Mesothelial cell of epicardium (in vitro differentiated cells): Measurements from ENCODE around the gene LRRC8C. TPM values are rescaled to one million over a fixed set of nuclear protein-coding genes. Genes with fewer than 3 reads are reported as not detected.

Experiments
- DNase-seq, 2 experiments: peaks; one replicate each; pipeline ENCODE4 v3.0.0; 2021; ENCODE audit warnings: low spot score in 2 of 2; ENCODE audit not compliant: unreplicated experiment in 2 of 2
- H3K27ac Mint-ChIP-seq: 2 replicates; pipeline ENCODE4 v1.8.0; 2021; ENCODE audit warnings: mixed read lengths
- H3K27me3 Mint-ChIP-seq: 2 replicates; pipeline ENCODE4 v1.8.0; 2021; ENCODE audit warnings: low read depth, mixed read lengths
- H3K36me3 Mint-ChIP-seq: 2 replicates; pipeline ENCODE4 v1.8.0; 2021; ENCODE audit warnings: mixed read lengths
- H3K4me1 Mint-ChIP-seq: 2 replicates; pipeline ENCODE4 v1.8.0; 2021; ENCODE audit warnings: mixed read lengths
- H3K4me3 Mint-ChIP-seq: 2 replicates; pipeline ENCODE4 v1.8.0; 2021; ENCODE audit warnings: mild to moderate bottlenecking, moderate library complexity, mixed read lengths
- H3K9me3 Mint-ChIP-seq: 2 replicates; pipeline ENCODE4 v1.8.0; 2021; ENCODE audit warnings: mixed read lengths
- CTCF ChIP-seq: fragments of 200-600 bp; sonication (generic); IDR thresholded peaks from one replicate; pipeline ENCODE4 v1.5.0; 2021; ENCODE audit warnings: antibody characterized with exemption; ENCODE audit not compliant: unreplicated experiment
- total RNA-seq: library from RNA; stranded (reverse); gene quantifications from 3 replicates; pipeline ENCODE4 v1.2.1, GENCODE V29; 2021

The LRRC8C gene
- total RNA-seq, 1 donor from 2014 or later, result 1.3 TPM

GRCh38 chr1:89727517-89728312 is 94.8 kb downstream of the LRRC8C start:
- no peak for TF ChIP-seq CTCF
- H3K27ac Mint-ChIP-seq, result no peak overlapping the region
- H3K4me3 Mint-ChIP-seq, result no peak overlapping the region
- no peaks in the 10 kb centered on the region for H3K36me3 Mint-ChIP-seq
- H3K9me3 Mint-ChIP-seq, result peaks cover 4% of the 10 kb centered on the region
- H3K4me1 Mint-ChIP-seq, result no peaks in the 10 kb centered on the region
- no peak for DNase-seq
- peaks cover 13% of the 10 kb centered on the region for H3K27me3 Mint-ChIP-seq

GRCh38 chr1:89728381-89728780 is 95.5 kb downstream of the LRRC8C start:
- no peak for DNase-seq
- peaks cover 13% of the 10 kb centered on the region for H3K27me3 Mint-ChIP-seq
- TF ChIP-seq CTCF, result no peak
- H3K9me3 Mint-ChIP-seq, result peaks cover under 1% of the 10 kb centered on the region
- H3K36me3 Mint-ChIP-seq, result no peaks in the 10 kb centered on the region
- H3K4me3 Mint-ChIP-seq, result no peak overlapping the region
- H3K4me1 Mint-ChIP-seq, result no peaks in the 10 kb centered on the region
- H3K27ac Mint-ChIP-seq, result no peak overlapping the region

- Mint-ChIP-seq H3K4me1 (peaks cover 9% of the 10 kb centered on the region), H3K4me3 (no peak overlapping the region), H3K9me3 (no peaks in the 10 kb centered on the region), H3K27ac (no peak overlapping the region), H3K27me3 (peaks cover 3% of the 10 kb centered on the region), H3K36me3 (no peaks in the 10 kb centered on the region)
- DNase-seq, result no peak
- TF ChIP-seq CTCF, result no peak
Observed at GRCh38 chr1:89732206-89732605, 99.3 kb downstream of the LRRC8C start.

- Mint-ChIP-seq H3K4me3 (no peak overlapping the region), H3K27me3 (peaks cover 3% of the 10 kb centered on the region), H3K4me1 (peaks cover 9% of the 10 kb centered on the region)
Observed at GRCh38 chr1:89732643-89733222, 99.8 kb downstream of the LRRC8C start.

GRCh38 chr1:89733748-89734147 is 100.8 kb downstream of the LRRC8C start:
- no peak for DNase-seq
- no peak for TF ChIP-seq CTCF
- no peak overlapping the region for H3K27ac Mint-ChIP-seq
- no peaks in the 10 kb centered on the region for H3K9me3 Mint-ChIP-seq
- H3K4me1 Mint-ChIP-seq, result peaks cover 9% of the 10 kb centered on the region
- H3K36me3 Mint-ChIP-seq, result no peaks in the 10 kb centered on the region
- no peak overlapping the region for H3K4me3 Mint-ChIP-seq
- H3K27me3 Mint-ChIP-seq, result peaks cover 3% of the 10 kb centered on the region

More at GRCh38 chr1:89732643-89733222, 99.8 kb downstream of the LRRC8C start:
- no peak for DNase-seq
- Mint-ChIP-seq H3K27ac (no peak overlapping the region), H3K9me3 (no peaks in the 10 kb centered on the region), H3K36me3 (no peaks in the 10 kb centered on the region)
- no peak for TF ChIP-seq CTCF
